Measurements from ENCODE around the gene MACROD2.

MACROD2 gene

DNA sequence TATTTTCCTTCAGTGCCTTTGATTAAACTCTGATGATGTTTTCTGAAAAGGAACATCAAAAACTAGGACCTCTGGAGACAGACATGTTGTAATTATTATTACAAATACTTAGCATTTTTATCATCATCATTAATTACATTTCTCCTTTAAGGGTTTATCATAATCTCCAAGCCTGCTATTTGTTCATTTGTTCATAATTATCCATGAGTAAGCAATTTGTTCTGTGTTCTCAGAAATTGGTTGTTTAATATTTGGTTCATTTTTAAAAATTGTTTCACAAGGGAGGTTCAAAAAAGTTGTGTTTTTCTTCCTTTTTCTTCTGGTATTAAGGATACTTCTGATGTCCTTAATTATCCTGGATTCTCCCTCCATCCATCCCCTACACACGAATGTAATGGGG, 1192.3 kb downstream of the MACROD2 start:
- no peak for TF ChIP-seq ZNF654 (tag by site-specific recombination; IDR thresholded peaks at IDR 0.05; ENCODE audit: low read depth)
- TF ChIP-seq IKZF3 (tag by site-specific recombination; IDR thresholded peaks at IDR 0.05): no peak
- TF ChIP-seq, protein P1, sequence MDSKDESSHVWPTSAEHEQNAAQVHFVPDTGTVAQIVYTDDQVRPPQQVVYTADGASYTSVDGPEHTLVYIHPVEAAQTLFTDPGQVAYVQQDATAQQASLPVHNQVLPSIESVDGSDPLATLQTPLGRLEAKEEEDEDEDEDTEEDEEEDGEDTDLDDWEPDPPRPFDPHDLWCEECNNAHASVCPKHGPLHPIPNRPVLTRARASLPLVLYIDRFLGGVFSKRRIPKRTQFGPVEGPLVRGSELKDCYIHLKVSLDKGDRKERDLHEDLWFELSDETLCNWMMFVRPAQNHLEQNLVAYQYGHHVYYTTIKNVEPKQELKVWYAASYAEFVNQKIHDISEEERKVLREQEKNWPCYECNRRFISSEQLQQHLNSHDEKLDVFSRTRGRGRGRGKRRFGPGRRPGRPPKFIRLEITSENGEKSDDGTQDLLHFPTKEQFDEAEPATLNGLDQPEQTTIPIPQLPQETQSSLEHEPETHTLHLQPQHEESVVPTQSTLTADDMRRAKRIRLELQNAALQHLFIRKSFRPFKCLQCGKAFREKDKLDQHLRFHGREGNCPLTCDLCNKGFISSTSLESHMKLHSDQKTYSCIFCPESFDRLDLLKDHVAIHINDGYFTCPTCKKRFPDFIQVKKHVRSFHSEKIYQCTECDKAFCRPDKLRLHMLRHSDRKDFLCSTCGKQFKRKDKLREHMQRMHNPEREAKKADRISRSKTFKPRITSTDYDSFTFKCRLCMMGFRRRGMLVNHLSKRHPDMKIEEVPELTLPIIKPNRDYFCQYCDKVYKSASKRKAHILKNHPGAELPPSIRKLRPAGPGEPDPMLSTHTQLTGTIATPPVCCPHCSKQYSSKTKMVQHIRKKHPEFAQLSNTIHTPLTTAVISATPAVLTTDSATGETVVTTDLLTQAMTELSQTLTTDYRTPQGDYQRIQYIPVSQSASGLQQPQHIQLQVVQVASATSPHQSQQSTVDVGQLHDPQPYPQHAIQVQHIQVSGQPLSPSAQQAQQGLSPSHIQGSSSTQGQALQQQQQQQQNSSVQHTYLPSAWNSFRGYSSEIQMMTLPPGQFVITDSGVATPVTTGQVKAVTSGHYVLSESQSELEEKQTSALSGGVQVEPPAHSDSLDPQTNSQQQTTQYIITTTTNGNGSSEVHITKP (tag by site-specific recombination; IDR thresholded peaks at IDR 0.05): no peak
- no peak for TF ChIP-seq ZNF571 (tag by site-specific recombination; IDR thresholded peaks at IDR 0.05)
- no peak for TF ChIP-seq ZNF707 (tag by site-specific recombination; IDR thresholded peaks at IDR 0.05)
- no peak for TF ChIP-seq ZNF792 (tag by site-specific recombination; IDR thresholded peaks at IDR 0.05)
- no peak for TF ChIP-seq ZFHX2 (tag by site-specific recombination; conservative IDR thresholded peaks at IDR 0.05)
- TF ChIP-seq, protein P2, sequence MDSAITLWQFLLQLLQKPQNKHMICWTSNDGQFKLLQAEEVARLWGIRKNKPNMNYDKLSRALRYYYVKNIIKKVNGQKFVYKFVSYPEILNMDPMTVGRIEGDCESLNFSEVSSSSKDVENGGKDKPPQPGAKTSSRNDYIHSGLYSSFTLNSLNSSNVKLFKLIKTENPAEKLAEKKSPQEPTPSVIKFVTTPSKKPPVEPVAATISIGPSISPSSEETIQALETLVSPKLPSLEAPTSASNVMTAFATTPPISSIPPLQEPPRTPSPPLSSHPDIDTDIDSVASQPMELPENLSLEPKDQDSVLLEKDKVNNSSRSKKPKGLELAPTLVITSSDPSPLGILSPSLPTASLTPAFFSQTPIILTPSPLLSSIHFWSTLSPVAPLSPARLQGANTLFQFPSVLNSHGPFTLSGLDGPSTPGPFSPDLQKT (IDR thresholded peaks at IDR 0.05; ENCODE audit: borderline replicate concordance, low read depth, low read length): no peak
- TF ChIP-seq ZNF324 (tag by site-specific recombination; IDR thresholded peaks at IDR 0.05): no peak
- TF ChIP-seq, protein P3, sequence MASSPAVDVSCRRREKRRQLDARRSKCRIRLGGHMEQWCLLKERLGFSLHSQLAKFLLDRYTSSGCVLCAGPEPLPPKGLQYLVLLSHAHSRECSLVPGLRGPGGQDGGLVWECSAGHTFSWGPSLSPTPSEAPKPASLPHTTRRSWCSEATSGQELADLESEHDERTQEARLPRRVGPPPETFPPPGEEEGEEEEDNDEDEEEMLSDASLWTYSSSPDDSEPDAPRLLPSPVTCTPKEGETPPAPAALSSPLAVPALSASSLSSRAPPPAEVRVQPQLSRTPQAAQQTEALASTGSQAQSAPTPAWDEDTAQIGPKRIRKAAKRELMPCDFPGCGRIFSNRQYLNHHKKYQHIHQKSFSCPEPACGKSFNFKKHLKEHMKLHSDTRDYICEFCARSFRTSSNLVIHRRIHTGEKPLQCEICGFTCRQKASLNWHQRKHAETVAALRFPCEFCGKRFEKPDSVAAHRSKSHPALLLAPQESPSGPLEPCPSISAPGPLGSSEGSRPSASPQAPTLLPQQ (tag by site-specific recombination; IDR thresholded peaks at IDR 0.05): no peak
- TF ChIP-seq ZNF585B (tag by site-specific recombination; IDR thresholded peaks at IDR 0.05): no peak
- no peak for TF ChIP-seq GLI2 (tag by site-specific recombination; IDR thresholded peaks at IDR 0.05; ENCODE audit: borderline replicate concordance, low read depth)
- no peak for TF ChIP-seq OSR2 (tag by site-specific recombination; IDR thresholded peaks at IDR 0.05)
- TF ChIP-seq ZNF529 (tag by site-specific recombination; IDR thresholded peaks at IDR 0.05; ENCODE audit: insufficient replicate concordance): no peak
- TF ChIP-seq ZNF146 (tag by site-specific recombination; IDR thresholded peaks at IDR 0.05): no peak
- TF ChIP-seq, protein P4, sequence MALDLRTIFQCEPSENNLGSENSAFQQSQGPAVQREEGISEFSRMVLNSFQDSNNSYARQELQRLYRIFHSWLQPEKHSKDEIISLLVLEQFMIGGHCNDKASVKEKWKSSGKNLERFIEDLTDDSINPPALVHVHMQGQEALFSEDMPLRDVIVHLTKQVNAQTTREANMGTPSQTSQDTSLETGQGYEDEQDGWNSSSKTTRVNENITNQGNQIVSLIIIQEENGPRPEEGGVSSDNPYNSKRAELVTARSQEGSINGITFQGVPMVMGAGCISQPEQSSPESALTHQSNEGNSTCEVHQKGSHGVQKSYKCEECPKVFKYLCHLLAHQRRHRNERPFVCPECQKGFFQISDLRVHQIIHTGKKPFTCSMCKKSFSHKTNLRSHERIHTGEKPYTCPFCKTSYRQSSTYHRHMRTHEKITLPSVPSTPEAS (tag by site-specific recombination; IDR thresholded peaks at IDR 0.05): no peak
- no peak for TF ChIP-seq PRDM1 (tag by site-specific recombination; IDR thresholded peaks at IDR 0.05)
- no peak for TF ChIP-seq KLF8 (tag by site-specific recombination; IDR thresholded peaks at IDR 0.05)
- no peak for TF ChIP-seq HOXD13 (CRISPR knock-in tag; IDR thresholded peaks at IDR 0.05; ENCODE audit: borderline replicate concordance)
- H3K4me1 ChIP-seq (ENCODE audit: control insufficient read depth, insufficient read depth, low read length): no peaks in the 10 kb centered on the region
- CTCF ChIA-PET: no interaction called here
- H3K36me3 ChIP-seq (ENCODE audit: control insufficient read depth in 2 of 2, insufficient read depth in 1 of 2, low read length in 2 of 2): no peaks in the 10 kb centered on the region
- POLR2A ChIA-PET: no interaction called here
- no peaks in the 10 kb centered on the region for H3K9me3 ChIP-seq (ENCODE audit: control insufficient read depth, insufficient read depth, low read depth, low read length)
- no peak overlapping the region for H3K4me3 ChIP-seq (ENCODE audit: low read depth, low read length)
- no peak overlapping the region for H3K27ac ChIP-seq (ENCODE audit: extremely low read depth, low read depth, low read length)

DNA sequence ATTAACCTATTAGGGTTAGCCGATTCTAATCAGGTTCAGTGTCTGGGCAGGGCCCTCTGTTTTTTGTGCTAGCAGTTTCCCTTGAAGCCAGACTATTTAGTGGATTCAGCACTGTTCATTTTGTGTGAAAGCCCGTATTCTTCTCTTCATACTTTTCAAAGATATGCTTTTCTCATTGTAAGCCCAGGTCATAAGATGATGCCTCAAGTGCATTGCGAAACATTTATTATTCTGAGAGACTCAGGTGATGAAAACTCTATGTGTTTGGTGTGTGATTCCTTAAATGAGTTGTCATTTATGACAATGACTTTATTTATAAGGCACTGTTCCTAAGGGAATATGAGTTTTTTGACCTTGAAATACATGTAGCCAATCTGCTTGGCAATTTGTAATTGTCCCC, 1193.1 kb downstream of the MACROD2 start:
- ChIA-PET CTCF (interaction anchor here (0.7 kb wide), 1 partner anchor 24 kb away, joined by 4 read pairs; no protein-coding TSS in a partner anchor), POLR2A (no interaction called here)
- no peaks in the 10 kb centered on the region for H3K9me3 ChIP-seq (ENCODE audit: control insufficient read depth, insufficient read depth, low read depth, low read length)
- TF ChIP-seq ZNF837 (tag by site-specific recombination; IDR thresholded peaks at IDR 0.05) (no peak), ZBTB1 (tag by site-specific recombination; IDR thresholded peaks at IDR 0.05) (no peak), ZNF202 (tag by site-specific recombination; IDR thresholded peaks at IDR 0.05; ENCODE audit: borderline replicate concordance) (no peak), ZNF571 (tag by site-specific recombination; IDR thresholded peaks at IDR 0.05) (no peak), ZNF529 (tag by site-specific recombination; IDR thresholded peaks at IDR 0.05; ENCODE audit: insufficient replicate concordance) (no peak), ZNF169 (tag by site-specific recombination; IDR thresholded peaks at IDR 0.05) (no peak), ZNF785 (tag by site-specific recombination; IDR thresholded peaks at IDR 0.05) (no peak), REPIN1 (tag by site-specific recombination; IDR thresholded peaks at IDR 0.05; ENCODE audit: low read depth) (no peak), ZFP69B (tag by site-specific recombination; IDR thresholded peaks at IDR 0.05) (no peak), ZNF514 (tag by site-specific recombination; IDR thresholded peaks at IDR 0.05) (no peak), ZBTB21 (tag by site-specific recombination; IDR thresholded peaks at IDR 0.05) (no peak), ZNF433 (tag by site-specific recombination; IDR thresholded peaks at IDR 0.05; ENCODE audit: low read depth) (no peak)
- TF ChIP-seq, protein P5, sequence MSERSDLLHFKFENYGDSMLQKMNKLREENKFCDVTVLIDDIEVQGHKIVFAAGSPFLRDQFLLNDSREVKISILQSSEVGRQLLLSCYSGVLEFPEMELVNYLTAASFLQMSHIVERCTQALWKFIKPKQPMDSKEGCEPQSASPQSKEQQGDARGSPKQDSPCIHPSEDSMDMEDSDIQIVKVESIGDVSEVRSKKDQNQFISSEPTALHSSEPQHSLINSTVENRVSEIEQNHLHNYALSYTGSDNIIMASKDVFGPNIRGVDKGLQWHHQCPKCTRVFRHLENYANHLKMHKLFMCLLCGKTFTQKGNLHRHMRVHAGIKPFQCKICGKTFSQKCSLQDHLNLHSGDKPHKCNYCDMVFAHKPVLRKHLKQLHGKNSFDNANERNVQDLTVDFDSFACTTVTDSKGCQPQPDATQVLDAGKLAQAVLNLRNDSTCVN (tag by site-specific recombination; optimal IDR thresholded peaks at IDR 0.05): no peak

More for the DNA sequence above, 1193.1 kb downstream of the MACROD2 start:
- H3K36me3 ChIP-seq (ENCODE audit: control insufficient read depth in 2 of 2, insufficient read depth in 1 of 2, low read length in 2 of 2): no peaks in the 10 kb centered on the region
- no peak overlapping the region for H3K4me3 ChIP-seq (ENCODE audit: low read depth, low read length)
- no peaks in the 10 kb centered on the region for H3K4me1 ChIP-seq (ENCODE audit: control insufficient read depth, insufficient read depth, low read length)
- no peak overlapping the region for H3K27ac ChIP-seq (ENCODE audit: extremely low read depth, low read depth, low read length)
